Right renal cortex interstitium (tissue), 3 donors: ENCODE measurements around the gene CDC42EP4. TPM values are rescaled to one million over a fixed set of nuclear protein-coding genes. Genes with fewer than 3 reads are reported as not detected.

Experiments used
- DNase-seq, 3 donors: peaks; one replicate each; pipeline ENCODE4 v3.0.0-alpha.2; 2013; ENCODE audit warnings: low read depth in 3 of 3, low spot score in 2 of 3
- polyA plus RNA-seq, 3 donors: library from polyadenylated mRNA; unstranded; fragments of 120-200 nt; gene quantifications; one replicate each; pipeline ENCODE4 v1.2.1, GENCODE V29; 2013; ENCODE audit not compliant: insufficient read length in 3 of 3

The CDC42EP4 gene
- polyA plus RNA-seq, 3 donors: 41.5 to 45.8 (median 42.4) TPM

DNA sequence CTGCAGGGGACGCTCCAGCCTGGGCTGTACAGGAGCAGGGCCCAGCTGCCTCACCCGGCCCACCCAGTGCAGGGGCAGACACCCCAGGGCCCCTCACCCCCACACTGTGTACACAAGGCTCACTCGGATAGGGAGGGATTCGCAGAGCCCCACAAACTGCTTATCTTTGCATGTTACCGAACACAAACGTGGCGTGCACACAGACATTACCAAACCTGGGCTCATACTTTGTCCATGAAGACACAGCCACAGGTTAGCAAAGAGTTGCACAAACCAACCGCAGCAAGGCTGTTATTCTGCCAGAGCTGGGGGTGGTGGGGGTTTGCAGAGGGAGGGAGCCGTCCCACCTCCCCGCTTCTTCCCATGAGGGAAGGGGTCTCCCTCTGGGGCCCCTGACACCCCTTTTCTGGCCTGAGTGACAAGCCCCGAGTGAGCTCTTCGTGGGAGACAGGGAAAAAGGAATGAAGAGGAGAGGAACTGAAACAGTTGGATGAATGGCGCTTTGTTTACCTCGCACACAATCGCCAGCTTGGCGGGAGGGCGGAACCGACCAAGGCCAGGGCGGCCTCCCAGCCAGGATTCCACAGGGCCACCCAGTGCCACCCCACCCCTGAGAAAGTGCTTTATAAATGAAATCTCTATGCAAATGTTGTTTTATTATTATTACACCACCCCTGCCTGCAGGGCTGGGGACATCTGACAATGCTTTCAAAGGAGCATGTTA, 49.7 kb downstream of the CDC42EP4 start:
- no peak for DNase-seq

DNA sequence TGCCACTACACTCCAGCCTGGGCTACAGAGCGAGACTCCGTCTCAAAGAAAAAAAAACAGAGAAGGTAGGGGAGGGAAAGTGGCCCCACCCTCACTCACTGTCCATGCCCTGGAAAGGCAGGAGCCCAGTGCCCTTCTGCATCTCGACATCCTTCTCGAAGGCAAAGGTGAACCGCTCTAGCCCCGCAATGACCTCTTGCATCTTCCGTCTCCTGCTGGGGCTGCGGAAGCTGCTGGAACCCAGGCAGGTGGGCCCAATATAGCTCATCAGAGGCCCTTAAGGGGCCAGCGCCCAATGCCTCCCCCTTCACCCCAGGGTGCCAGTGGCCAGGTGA, 50.2 kb downstream of the CDC42EP4 start, which contains the start of gene CPSF4L:
TSS of gene CPSF4L (minus strand) at position 264 of the 335 bp plus-strand sequence. CDS start at position 202, 62 bp downstream.
- DNase-seq: no peak

DNA sequence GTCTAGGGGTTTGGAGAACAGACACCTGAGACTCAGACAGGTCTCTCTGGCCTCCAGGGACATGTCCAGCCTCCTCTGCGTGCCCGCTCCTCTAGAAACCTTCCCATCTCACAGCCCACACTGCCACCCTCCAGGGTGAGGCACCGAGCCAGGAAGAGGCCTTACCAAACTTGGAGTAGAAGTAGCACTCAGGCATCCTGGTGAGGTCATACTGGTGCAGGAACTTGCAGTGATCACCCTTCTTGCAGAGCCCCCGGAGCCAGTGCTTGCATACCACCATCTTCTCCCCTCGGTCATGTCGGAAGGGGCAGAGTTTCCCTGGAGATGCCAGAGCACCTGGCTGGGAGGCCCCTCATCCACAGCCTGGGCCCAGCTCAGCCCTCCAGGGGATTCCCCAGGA, 54.3 kb downstream of the CDC42EP4 start:
- DNase-seq: no peak

DNA sequence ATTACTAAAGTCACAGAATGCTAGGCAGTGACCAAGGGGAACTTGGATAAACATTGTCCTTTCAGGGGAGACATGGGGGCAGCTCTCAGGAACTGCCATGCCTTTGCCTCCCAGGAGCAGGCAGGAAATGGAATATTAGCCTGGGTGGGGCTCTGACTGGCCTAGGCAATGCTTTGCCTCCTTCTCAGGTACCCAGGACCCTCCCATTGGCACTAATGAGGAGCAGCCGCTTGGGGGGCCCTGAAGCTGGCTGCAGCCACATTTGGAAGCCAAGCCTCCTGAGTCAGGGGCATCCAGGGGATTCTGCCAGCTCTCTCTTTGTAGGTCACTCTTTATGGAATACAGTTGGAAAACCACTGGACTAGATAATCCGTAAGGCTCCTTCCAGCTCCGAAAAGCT, 55.6 kb downstream of the CDC42EP4 start:
- no peak for DNase-seq

DNA sequence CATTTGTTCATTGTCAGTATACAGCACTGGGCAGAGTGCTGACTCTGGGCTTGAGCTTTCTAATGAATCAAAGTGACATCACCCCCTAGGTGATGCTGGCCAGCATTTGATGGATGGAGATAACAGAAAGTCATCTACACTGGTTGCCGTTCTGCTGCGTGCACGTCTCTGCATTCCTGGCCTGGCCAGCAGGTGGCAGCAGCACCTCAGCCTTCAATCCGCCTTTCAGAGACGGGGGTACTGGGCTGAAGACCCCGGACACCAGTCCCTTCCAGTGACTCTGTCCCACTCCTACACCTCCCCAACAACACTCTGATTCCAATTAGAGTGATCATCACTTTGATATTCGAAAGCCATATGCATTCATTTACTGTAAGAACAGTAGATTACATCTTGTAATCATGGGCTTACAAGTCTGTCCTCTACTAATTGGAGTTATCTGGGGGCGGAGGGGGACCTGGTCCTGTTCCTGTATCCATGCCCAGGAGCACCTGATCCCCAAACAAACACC, 56.1 kb downstream of the CDC42EP4 start:
- no peak for DNase-seq

DNA sequence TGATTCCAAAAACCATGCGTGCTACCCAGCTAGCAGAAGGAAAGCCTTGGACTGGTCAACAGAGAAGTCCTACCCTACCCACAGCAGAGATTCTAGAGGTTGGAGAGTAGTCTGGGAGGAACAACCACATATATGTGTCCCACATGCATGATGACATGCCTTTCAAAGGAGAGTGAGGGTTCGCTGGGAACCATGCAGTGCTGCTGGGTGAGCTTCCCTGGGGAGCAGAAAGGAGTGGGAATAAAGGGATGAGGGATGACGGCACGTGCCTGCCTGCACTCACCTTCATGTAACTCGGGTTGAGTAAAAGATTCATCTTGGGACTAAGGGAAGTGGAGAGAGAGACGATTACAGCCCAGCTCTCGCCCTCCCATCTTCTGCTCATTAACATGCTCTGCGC, 59.9 kb downstream of the CDC42EP4 start:
- no peak for DNase-seq

DNA sequence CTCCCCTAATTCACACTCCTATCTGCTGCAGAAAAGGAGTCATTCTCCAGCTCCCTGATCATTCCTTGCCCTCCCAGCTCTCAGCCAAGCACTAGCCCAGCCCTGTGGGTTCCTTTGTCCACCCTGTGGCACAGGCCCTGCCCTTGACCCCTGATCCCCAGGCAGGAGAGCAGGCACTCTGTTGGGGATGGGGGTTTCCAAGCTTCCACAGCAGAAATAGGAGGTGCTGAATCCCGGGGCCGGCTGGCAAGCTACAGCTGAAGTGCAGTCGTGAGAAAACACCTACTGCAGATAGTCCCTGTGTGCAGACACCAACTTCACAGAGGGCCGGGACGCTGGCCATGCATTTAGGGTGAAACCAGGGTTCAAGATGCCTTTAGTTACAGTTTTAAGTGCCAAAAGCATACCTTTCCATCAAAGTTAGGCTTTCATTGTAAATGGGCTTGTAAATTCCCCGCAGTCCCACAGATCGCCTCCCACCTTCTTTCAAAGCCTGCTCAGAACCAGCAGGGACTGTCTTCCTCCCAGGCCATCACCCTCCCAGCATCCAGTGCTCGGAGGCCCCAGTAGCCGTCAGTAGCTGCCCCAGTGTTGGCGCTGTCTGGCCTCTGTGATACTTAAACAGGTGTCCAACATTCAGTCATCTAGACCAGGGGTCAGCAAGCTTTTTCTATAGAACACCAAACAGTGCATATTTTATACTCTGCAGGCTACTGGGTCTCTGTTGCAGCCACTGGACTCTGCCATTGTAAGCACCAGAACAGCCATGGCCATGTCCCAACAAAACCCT, 60.8 kb downstream of the CDC42EP4 start:
- DNase-seq: no peak

DNA sequence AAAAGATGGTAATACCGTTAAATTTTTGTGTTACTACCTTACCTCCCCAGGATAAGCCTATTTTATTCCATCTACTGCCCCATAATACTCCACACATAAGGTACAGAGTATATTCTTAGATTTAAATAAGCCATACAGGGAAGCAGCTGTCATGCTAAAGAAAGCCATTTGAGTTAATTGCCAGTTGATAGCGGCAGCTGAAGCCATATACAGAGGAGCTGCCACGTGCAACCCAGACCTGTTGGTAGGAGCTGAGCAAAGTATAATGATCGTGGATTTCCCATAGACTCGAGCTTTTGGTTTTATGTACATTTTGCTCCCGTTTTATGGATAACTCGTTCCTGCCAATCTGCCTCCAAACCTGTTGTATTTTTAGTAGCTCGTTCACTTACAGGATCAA, 62.1 kb downstream of the CDC42EP4 start:
- no peak for DNase-seq

DNA sequence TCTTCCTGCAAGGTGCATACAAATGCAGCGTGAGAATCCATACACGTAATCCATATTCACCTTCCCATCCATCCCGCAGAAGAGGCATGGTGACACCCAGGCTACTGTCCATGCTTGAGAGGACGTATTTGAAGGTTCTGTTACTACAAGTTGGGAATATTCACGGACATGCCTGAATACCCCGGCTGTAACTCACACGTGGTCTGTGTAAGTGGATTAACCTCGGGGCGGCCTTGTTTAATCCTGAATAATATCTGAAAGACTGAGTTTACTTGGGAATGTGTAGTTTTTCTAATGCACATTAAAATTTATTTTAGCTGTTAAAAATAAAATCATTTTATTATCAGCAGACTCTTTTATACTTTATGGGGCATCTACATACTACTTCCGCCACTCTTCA, 63.3 kb downstream of the CDC42EP4 start:
- DNase-seq: no peak

DNA sequence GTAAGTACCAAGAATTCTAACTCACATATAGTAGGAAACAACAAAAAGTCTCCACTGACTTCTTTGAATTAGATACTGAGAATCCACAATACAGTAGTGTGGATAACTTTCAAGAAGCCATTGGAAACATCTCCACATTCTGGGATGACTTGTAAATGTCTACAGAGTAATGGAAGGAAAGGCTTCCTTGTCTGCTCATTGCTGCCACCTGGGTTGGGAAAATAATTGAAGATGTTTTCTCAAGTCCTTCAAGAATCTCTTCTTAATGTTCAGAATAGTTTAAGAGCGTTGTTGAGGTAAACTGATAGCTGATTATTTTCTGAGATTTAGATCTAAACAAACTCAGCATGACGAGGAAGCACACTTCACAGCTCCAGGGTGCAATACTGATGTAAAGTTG, 64.1 kb downstream of the CDC42EP4 start:
- no peak for DNase-seq

DNA sequence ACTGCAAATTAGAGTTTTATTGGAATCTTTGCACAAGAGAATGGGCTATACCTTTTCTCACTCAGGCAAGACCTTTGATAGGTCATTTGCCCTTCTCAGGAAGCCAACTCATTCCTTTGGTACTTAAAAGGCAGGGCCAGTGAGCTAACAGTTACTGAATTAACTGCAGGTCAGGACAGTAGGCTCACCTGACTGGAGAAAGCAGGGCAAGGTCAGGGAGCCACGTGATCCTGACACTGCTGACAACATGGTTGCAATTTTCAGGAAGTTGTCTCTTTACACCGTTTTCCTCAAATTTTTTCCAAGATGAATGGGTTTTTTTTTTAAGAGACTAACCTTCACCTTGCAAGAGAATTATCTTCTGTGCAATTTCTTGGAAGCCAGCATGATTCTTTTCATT, 71.2 kb downstream of the CDC42EP4 start:
- no peak for DNase-seq

DNA sequence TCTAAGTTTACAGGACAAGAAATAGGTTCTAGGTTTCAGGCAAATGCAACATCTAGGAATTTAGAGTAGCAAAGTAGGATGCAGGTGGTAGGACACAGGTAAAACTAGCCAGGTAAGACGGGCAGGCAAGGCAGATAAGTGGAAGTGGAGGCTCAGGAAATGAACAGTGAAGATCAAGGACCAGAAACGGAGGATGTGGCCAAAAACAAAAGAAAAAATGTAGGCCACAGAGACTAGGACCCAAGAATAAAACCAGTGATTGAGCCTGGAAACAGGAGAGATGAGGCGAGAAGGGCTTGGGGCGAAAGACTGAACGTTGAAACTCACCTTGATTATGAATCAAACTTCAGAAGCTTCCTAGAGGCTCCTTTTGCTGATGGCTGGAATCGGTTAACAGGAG, 74.1 kb downstream of the CDC42EP4 start:
- no peak for DNase-seq

DNA sequence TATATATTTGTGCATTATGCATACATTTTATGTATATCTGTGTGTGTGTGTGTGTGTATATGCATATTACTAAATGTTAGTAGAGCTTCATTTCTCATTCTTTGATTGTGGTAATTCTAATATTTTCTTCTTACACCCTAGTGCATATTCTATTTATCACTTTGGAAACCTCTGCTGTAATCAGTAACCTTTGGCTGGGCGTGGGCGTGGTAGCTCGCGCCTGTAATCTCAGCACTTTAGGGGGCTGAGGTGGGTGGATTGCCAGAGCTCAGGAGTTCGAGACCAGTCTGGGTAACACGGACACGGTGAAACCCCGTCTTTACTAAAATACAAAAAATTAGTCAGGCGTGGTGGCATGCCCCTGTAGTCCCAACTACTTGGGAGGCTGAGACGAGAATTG, 77.1 kb downstream of the CDC42EP4 start:
- DNase-seq: no peak

Other genes with a start within 250 kb of the CDC42EP4 start
- gene SLC39A11, start 219.3 kb downstream of the CDC42EP4 start, polyA plus RNA-seq: 10 to 100 TPM; 27.0 to 30.4 (median 27.4) TPM
- 1 to 10 TPM; 1.7 to 2.5 (median 2.1) TPM for gene SSTR2, start 147.0 kb downstream of the CDC42EP4 start, polyA plus RNA-seq
- gene COG1, start 118.9 kb downstream of the CDC42EP4 start, polyA plus RNA-seq: 10 to 100 TPM; 48.3 to 50.4 (median 48.5) TPM
- gene CPSF4L, start 50.1 kb downstream of the CDC42EP4 start, polyA plus RNA-seq: not detected